HCEC 1CT (cell line): Measurements from ENCODE around the gene DTYMK.
"Not testable (repeated sequence)": the region's sequence is repeated elsewhere in the genome, so short reads cannot be mapped to it uniquely, and the experiment has no call there.

Experiments
- DNase-seq: peaks from one replicate; pipeline ENCODE4 v3.0.0-alpha.2; 2017

The DTYMK gene, protein sequence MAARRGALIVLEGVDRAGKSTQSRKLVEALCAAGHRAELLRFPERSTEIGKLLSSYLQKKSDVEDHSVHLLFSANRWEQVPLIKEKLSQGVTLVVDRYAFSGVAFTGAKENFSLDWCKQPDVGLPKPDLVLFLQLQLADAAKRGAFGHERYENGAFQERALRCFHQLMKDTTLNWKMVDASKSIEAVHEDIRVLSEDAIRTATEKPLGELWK

DNA sequence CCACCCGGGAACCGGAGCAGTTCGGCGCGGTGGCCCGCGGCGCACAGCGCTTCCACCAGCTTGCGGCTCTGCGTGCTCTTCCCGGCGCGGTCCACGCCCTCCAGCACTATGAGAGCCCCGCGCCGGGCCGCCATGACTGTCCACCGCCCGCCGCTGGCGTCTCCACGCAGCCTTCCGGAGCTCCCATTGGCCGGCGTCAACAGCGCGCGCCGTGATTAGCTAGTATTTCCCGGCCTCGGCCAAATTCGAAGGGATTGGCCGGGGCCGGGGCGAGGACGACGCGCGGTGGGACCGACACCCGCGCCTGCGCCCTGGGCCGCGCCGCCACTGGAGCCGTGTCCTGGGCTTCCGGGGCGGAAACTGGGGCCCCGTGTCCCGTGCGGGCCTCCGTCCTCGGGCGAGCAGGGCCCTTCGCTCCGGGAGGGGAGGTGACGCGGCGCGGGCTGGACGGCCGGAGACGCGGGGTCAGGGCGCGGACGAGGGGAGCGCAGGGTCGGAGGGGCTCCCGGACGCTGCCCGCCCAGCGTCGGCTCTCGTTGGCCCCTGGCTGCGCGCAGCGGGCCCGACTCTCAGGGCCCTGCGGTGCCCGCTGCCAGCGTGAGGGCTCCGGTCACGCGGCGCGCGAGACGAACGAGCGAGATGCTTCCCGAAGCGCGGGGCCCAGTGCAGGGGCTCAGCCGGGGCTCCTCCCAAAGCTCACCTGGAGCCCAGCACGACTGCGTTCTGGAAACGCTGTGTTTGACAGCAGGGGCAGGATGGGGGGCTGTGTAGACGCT lies at the start of gene DTYMK:
Gene DTYMK (minus strand): TSS at position 166 of the 776 bp plus-strand sequence. CDS start 32 bp downstream, at position 134.
- DNase-seq, result peak; percentile 96

DNA sequence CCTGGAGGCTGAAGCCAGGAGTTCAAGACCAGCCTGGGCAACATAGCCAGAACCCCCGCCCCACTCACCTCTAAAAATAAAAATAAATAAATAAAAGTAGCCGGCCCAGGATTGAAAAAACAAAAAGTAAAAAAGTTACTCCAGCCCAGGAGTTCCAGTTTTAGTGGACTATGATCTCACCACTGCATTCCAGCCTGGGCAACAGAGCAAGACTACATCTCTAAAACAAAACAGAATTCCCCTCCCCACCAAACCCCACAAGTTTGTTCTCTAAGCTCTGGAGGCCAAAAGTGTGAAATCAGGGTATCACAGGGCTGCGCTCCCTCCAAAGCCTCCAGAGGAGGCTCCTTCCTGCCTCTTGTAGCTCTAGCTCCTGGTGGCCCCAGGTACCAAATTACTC lies 49.5 kb upstream of the DTYMK start:
- DNase-seq, result no peak

DNA sequence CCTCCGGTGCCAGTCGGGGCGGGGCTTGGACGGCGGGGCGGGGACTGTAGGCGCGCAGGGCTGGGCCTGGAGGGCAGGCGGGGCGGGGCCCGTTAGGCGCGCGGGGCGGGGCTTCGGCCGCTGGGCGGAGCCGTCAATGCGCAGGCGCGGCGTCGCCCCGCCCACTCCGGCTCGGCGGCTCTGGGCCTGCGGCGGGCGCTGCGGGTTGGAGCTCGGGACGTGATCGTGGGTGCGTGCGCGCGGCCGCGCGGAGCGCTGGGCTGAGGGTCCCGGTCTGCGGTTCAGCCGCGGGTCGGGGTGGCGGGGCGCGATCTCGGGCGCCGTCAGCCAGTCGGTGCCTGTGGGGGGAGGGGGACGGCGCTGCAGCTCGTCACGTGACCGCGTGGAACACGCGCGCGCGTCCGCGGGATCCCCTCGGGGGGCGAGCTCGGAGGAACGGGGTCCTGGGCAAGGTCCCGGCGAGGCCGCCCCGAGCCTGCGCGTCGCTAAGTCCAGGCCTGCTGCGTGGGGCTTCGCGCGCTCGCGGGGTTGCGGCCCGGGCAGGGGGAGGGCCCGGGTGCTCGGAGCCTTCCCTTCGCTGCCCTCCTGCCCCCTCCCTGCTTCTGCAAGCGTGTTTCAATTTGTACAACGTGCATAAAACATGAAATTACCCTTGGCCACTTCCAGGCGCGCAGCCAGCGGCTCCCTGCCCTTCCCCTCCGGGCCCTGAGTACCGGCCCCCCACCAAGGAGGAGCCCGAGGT lies 48.0 kb upstream of the DTYMK start, which contains the start of gene D2HGDH:
Gene D2HGDH (plus strand): TSS at position 164 of the 742 bp plus-strand sequence. CDS start 595 bp downstream, outside the sequence.
- DNase-seq, result peak; percentile 75

DNA sequence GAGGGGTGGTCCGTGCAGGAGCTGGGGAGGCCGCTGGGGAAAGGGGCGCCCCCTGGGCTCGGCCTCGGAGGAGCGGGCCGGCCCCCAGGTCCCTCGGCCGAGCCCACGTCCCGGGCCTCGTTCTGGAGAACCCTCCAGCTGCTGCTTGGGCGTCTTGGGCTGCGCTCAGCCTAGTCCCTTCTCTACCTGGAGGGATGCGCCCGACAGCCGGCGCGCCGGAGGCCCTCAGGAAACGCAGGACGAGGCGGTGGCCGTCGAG lies 47.5 kb upstream of the DTYMK start:
- no peak for DNase-seq

DNA sequence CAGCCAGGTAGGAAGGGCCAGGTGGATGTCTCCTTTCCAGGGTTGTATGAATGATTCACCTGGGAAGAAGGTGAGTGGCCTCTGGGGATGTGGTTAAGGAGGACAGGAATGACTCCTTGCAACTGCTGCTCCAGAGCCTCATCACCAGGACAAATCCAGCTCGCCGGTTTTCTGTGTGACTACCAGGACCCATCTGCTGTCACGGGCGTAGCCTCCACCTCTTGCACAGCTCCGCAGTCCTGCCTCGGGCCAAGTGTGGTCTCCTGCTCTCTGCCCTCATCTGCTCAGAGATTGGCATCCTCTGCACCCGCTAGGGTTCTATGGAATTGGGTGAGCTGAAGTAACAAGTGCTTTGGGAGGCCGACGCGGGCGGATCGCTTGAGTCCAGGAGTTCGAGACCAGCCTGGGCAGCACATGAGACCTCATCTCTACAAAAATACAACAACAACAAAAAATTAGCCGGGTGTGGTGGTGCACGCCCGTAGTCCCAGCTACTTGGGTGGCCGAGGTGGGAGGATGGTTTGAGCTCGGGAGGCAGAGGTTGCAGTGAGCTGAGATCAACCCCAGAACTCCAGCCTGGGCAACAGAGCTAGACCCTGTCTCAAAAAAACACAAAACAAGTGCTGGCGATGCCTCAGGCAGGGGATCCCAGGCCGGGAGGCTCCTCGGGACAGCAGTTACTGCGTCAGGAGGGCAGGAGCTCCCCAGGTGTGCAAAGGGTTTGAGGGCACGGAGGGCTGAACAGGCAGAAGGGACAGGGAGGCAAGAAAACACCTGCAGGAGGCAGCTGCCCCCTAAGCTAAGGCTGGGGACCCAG lies 47.0 kb upstream of the DTYMK start:
- DNase-seq, result no peak

DNA sequence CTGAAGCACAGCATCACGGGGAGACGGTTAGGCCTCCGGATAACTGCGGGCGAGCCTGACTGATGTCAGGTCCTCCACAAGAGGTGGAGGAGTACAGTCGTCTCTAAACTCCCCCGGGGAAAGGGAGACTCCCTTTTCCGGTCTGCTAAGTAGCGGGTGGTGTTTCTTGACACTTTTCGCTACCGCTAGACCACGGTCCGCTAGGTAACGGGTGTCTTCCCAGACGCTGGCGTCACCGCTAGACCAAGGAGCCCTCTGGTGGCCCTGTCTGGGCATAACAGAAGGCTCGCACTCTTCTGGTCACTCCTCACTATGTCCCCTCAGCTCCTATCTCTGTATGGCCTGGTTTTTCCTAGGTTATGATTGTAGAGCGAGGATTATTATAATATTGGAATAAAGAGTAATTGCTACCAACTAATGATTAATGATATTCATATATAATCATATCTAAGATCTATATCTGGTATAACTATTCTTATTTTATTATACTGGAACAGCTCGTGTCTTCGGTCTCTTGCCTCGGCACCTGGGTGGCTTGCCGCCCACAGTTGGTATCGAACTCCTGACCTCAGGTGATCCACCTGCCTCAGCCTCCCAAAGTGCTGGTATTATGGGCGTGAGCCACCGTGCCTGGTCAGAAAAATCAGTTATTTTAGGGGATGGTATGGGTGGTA lies 46.0 kb upstream of the DTYMK start:
- DNase-seq, result not testable (repeated sequence)

DNA sequence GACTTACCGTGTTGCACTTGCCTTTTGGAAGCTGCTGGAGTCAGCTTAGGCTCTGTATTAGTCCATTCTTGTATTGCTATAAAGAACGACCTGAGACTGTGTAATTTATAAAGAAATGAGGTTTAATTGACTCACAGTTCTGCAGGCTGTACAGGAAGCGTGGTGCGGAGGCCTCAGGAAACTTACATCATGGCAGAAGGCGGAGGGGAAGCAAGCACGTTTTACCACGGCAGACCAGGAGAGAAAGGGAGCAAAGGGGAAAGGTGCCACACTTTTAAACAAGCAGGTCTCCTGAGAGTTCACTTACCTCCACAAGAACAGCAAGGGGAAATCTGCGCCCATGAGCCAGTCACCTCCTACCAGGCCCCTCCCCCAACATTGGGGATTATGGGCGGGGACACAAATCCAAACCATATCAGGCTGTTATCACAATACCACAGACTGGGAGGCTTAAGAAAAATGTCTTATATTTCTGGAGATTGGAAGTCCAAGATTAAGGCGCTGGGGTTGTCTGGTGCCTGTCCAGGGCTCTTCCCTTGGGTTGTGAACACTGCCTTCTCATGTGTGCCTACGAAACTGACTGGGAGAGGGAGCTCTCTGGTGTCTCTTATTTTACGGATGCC lies 44.2 kb upstream of the DTYMK start:
- no peak for DNase-seq

DNA sequence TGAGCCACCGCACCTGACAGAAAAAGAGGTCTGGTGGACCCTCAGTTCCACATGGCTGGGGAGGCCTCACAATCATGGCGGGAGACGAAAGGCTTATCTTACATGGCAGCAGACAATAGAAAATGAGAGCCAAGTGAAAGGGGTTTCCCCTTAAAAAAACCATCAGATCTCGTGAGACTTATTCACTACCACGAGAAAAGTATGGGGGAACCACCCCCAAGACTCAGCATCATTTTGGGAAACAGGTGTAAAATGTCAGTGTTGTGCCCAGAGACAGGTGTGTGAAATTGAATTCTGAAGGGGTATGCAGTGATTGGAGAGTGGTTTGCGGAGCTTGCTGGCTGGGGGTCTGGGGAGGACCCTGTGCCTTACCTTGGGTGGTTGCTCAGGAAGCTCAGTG lies 43.3 kb upstream of the DTYMK start:
- no peak for DNase-seq

DNA sequence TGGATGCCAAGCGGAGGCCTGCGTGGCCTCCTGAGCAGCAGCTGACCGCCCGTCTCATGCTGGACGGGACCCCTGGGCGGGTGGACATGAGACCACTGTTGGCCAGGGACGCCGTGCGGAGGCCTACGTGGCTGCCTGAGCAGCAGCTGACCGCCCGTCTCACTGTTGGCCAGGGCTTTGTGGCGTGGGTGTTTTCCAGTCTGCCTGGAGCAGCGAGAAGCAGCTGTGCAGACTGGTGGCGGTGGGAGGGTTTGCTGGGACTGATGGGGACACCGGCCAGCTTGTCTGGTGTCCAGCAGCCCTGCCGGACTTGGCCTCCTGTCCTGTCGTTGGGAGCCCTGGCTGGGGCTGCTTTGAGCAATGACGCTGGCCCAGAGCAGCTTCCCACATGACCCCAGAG lies 42.0 kb upstream of the DTYMK start:
- DNase-seq, result no peak

DNA sequence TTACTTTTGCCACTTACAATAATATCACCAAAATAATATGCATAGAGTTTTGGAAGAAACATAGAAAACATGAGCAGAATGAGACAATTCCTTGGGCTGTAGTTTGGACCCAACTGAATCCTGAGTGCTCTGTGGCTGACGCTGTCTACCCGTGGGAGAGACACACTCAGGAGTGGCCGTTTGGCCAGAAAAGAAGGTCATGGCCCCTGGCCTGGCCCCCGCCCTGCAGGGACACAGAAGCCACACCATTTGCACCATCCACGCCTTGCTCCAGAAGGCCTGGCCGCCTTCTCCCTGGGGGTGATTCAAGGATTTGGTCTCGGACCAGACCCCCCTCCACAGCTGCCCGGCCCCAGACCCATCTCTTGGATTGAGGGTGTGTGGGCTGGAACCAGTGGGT lies 41.4 kb upstream of the DTYMK start:
- no peak for DNase-seq

DNA sequence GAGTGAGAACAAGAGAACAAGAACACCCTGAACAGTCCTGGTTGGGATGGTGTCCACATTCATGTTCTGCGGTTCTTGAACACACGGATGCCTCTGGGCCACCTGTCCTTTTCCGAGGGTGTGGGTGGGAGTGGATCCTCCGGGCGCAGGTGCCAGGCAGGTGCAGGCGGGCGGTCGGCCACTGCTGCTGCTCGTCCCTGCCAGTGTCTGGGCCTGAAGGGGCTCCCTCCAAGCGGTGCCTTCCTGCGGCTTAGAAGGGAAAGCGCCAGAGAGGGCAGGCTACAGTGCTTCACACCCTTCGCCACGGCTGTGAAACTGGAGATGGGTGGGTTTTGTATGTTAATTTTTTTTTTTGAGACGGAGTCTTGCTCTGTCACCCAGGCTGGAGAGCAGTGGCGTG lies 39.8 kb upstream of the DTYMK start:
- DNase-seq, result no peak

DNA sequence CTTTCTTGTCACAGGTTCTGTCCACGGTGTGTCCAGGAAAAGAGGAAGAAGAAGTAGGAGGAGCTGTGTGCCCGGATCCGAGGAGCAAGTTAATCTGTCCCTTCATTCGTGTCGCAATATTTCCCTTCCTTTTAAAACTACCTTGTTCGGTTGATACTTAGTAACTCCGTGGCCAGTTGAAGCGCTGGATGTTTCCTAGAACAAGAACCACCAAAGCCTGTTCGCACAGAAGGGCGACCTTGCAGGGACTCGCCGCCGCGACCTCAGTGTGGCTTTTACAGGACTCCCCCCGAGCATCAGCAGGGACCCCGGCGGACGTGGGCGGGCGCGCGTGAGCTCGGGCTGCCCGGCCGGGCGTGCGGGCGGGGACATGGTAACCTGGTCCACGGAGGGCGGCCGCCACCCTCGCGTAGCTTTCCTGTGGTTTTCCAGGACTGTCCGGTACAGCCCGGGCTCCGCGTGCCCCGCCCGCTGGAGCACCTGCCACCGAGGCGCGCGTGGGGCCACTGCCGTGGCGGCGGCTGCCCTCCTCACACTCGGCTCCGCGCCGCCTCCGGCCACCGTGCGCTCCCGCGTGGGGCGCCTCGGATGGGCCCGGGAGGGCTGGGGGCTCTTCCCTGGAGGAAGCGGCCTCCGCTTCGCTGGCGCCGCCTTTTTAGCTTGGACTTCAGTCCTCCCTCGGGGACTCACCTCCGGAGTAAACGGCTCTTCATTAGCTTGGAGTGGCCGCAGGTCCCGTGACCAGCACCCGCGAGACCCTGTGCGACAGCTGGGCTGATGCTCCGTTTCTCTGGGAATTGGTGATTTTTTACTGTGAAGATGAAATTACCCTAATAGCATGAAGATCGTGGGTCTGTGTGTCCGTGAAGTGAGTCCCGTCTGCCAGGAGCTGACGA lies 38.6 kb upstream of the DTYMK start:
- DNase-seq, result no peak

DNA sequence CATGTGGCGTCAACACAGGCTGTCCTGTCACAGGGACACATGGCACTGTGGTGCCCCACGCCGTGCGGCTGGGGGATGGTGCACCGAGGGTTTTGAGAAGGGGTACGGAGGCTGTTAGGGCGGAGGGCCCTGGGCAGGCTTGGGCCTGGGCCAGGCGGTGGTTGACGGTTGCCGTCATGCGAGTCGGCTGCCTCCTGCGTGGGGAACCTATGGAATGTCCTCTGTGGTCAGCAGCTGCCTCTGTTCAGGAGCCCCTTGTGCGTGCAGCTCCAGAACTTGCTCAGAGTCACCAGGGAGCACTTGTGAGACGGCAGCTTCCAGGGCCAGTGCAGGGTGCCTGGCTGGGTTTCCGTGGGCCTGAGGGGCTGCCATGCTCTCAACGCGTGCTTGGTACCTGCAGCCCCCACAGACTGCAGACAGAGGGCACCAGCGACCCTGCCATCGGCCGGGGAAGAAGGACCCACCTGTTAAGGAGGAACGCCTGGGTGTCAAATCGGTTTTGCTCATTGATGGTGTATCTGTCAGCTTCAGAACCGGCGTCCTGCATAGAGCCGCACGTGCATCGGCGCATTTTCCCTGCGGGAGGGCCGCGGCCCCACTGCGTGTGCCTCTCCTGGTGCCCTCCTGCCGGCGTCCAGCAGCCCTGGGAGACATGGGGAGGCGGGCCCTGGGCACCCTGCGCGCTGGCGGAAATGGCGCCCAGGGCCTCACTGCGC lies 37.8 kb upstream of the DTYMK start:
- DNase-seq, result no peak

DNA sequence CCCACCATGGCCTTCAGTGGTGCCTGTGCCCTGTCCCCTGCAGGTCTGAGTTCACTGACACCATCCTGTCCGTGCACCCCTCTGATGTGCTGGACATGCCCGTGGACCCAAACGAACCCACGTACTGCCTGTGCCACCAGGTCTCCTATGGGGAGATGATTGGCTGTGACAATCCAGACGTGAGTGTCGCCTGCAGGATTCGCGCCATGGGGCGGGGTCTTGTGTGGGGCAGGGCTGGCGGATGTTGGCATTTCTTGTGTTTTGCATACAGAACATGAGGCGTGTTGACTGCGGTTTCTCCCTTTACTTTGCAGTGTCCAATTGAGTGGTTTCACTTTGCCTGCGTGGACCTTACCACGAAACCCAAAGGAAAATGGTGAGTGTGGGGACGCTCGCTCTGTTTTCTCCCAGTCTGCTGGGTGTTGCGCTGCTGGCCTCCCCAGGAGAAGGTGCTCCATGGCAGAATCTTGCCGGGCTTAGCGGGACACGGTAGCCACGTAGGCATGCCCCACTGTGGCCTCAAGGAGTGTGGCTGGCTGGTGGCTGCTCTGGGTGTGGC lies 36.4 kb upstream of the DTYMK start:
- DNase-seq, result no peak

DNA sequence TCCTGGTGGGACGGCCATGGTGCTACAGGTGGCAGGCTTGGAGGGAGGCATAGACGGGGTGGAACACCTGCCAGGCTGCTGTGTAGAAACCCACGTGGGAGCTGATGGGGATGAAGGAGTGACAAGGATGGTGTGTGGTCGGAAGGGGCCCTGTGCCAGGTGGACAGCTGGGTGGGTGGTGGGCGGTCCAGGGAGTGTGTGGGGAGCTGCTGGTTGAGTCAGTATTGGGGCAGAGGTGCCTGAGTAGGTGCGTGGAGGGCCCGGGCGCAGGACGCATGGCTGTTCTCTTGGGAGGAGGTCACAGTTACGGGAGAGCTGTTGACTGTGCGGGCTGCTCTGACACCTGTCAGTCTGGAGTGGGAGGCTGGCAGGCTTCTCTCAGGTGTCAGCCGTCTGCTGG lies 35.2 kb upstream of the DTYMK start:
- DNase-seq, result no peak

DNA sequence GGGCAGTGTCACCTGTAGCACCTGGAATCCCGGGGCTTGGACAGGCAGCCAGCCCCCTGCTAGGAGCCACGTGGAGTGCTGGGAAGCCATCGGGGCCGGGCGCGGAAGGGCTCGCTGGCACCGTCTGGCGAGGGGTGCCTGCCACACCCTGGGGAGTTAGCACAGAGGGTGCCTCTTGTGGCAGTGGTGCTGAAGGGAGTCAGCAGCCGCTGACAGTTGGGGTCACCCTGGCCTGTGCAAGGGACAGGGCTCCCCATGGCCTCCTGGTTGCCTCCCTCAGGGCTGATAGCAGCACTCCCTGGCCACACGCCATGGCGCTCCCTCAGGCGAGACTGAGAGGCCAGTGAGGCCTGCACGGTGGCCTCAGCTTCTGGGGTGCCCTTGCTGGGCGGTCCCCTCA lies 33.9 kb upstream of the DTYMK start:
- no peak for DNase-seq

DNA sequence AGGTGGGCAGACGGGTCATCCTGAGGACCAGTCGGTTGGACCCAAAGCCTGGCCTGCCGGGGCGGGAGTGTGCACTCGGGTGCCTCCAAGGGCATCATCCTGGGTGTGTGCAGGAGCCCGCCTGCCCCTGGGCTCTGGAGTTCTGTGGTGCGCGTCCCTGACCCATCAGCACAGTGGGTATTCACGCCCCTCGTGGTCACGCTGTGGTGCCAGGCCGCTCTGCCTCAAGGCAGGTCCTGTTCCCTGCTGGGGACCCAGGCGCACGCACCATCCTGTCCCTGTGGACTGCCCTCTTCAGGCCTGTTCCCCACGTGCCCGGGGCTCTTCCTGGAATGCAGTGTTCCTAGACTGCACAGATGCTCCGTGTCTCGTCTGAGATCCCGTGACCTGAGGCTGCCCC lies 33.5 kb upstream of the DTYMK start:
- no peak for DNase-seq

DNA sequence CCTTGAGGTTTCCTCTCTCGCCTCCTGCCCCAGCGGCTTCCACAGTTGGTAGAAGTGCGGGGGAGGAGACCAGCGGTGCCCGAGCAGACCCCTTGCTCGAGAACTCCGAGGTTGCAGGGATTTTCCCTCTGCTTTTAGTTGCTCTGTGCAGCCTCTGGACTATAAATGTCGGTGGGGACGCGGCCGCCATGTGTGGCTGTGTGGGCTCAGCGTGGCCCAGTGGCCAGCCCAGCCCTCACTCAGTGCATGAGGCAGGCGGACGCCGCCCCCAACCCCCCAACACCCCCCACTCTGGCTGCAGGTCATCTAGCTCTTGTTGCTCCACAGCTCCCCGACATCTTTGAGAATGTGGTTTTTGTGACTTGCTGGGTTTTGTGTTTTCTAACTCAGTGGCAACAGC lies 32.5 kb upstream of the DTYMK start:
- DNase-seq, result no peak

DNA sequence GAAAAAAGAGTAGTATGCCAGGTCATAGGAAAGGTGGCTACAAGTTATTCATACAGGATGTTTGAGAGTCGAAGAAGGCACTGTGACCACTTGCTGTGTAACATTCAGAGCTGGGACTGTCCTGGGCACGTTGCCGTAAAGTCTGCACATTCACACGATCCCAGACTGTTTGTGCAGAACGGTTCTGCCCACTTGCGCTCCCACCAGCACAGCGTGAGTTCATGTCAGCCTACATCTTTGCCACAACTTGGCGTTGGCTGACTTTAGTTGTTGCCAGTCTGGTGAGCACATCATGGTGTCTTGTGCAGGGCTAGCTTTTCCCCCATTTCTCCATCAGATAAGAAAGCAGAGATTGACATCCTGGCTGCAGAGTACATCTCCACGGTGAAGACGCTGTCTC lies 22.3 kb upstream of the DTYMK start:
- no peak for DNase-seq

DNA sequence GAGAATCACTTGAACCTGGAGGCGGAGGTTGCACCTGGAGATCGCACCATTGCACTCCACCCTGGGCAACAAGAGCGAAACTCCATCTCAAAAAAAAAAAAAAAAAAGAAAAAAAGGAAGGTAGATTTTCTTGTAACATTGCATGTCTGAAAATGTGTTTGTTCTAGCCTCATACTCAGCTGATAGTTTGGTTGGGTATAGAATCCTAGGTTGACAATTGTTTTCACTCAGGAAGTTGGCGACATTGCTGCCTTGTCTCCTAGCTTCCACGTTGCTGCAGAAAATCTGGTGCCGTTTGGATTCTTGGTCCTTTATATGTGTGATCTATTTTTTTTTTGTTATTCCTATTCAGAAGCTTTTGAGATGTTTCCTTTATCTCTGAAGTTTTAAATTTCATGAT lies 19.9 kb upstream of the DTYMK start:
- no peak for DNase-seq
